GM12874 (cell line): Measurements from ENCODE around the gene MYO3B.

Experiments used
- CTCF ChIP-seq: IDR thresholded peaks from 2 replicates; pipeline ENCODE4 v1.5.1; 2011; ENCODE audit warnings: low read depth, mild to moderate bottlenecking, control low read depth, low read length, moderate library complexity; ENCODE audit not compliant: insufficient read depth

The MYO3B gene

GRCh38 chr2:170553748-170554147, 375.8 kb downstream of the MYO3B start:
- TF ChIP-seq CTCF, result no peak

GRCh38 chr2:170554278-170554955, 376.5 kb downstream of the MYO3B start:
- TF ChIP-seq CTCF, result no peak

GRCh38 chr2:170562928-170563327, 385.0 kb downstream of the MYO3B start:
- no peak for TF ChIP-seq CTCF

- no peak for TF ChIP-seq CTCF
Observed at GRCh38 chr2:170563401-170563800, 385.5 kb downstream of the MYO3B start.

- TF ChIP-seq CTCF, result no peak
Observed at GRCh38 chr2:170566138-170566537, 388.2 kb downstream of the MYO3B start.

GRCh38 chr2:170567429-170567828, 389.5 kb downstream of the MYO3B start:
- no peak for TF ChIP-seq CTCF

GRCh38 chr2:170568511-170568910, 390.6 kb downstream of the MYO3B start:
- no peak for TF ChIP-seq CTCF
